NCI-H82 (cell line): Measurements from ENCODE around the gene ZNF764.
"Not testable (repeated sequence)": the region's sequence is repeated elsewhere in the genome, so short reads cannot be mapped to it uniquely, and the experiment has no call there.

ENCODE experiments used
- DNase-seq: peaks from one replicate; lab custom pipeline; 2025; lab: John Stamatoyannopoulos, UW

ZNF764 gene

DNA sequence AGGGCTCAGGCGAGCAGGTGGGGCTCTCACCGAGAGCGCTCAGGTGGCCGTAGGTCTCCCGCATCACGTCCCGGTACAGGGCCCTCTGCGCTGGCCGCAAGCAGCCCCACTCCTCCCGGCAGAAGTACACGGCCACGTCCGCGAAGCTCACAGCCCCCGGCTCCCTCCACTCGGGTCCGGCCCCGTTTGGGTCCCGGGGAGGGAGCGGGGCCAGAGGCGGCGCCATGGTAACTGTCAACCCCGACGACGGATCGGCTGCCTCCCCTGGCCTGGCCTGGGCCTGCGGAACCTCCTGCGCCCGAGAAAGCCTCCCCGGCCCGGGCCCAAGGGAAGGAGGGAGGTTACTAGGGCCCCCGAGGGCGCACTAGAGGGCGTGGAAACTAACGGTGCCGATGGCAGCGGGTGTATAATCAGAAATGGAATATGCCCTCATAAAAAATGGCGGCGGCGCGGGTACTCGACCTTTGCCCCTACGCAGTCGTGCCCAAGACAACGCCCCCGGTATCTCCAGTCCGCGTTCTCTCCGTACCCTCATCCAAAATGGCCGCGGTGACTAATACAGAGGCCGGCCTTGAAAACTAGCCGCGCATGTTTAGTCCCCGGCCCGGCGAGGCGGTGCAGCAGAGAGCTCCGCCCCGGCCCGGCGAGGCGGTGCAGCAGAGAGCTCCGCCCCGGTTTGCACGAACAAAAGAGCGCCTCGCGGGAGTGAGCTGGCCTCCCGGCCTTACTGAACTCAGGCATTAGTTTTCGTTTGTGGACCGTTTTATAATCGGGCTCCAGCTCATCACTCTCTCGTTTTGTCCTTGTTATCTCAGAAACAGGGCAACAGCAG is at the start of gene ZNF764:
TSS of gene ZNF764 (minus strand) at position 418 of the 832 bp plus-strand sequence. CDS start at position 226, 192 bp downstream.
- peak; percentile 98 for DNase-seq

DNA sequence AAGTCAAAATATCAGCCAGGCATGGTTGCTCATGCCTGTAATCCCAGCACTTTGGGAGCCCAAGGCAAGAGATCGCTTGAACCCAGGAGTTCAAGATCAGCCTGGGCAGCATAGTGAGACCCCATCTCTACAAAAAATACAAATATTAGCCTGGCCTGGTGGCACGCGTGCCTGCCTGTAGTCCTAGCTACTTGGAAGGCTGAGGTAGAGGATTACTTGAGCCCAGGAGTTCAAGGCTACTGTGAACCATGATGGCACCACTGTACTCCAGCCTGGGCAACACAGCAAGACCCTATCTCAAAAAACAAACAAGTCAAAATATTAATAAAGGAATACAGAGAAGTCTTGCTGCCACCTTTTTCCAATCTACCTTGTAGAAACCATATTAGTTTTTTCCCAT is 47.8 kb upstream of the ZNF764 start:
- no peak for DNase-seq

- DNase-seq: no peak
Measured at GRCh38 chr16:30605158-30605557, 47.0 kb upstream of the ZNF764 start.

GRCh38 chr16:30604316-30604947 is 46.3 kb upstream of the ZNF764 start:
- no peak for DNase-seq

- no peak for DNase-seq
Measured at GRCh38 chr16:30603945-30604315, 45.8 kb upstream of the ZNF764 start.

DNA sequence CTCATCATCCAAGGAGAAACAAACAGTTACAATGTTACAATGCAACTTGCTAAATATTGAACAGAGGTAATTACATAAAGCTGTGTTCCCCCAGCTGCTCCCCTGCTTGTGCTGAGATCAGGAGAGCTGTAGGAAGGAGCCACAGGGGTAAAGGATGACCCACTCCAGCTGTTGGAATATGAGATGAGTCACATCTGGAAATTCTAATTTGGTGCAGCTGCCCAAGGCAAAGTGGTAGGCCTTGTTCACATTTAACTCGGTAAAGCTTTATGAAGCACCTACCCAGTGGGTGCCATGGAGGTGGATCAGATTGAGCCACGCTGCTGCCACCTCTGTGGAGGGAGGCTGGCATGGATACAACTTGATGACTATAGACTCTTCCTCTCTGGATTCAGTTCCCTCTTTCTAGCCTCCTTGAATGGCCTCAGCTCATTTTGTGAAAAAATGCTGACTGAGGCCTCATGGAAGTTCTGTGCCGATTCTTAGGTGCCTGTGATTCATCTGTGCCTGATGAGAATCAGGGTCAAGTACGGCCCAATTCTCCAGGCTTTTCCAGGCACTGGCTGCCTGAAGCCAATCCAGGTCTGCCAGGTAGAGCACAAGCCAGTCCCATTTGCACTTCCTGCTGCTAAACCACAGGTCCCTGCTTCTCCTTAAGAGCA is 44.6 kb upstream of the ZNF764 start:
- no peak for DNase-seq

GRCh38 chr16:30601966-30602365 is 43.8 kb upstream of the ZNF764 start:
- DNase-seq: no peak

GRCh38 chr16:30600929-30601328 is 42.8 kb upstream of the ZNF764 start:
- no peak for DNase-seq

DNA sequence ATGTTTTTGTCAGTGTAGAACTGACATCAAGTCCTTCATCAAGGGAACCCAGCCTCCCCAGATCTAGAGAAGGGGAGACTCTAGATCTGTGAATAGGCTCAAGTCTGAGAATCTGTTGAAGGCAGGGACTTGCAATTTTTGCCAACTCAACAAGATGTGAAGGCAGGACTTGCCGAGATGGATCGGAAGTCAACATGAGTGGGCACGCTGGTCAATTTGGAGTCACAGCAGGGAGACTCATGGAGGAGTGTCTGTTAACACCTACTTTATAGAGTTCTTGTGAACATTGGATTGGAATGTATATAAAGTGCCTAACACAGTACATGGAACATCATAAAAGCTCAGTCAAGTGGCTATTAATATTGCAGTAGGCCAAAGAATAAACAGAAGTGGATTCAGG is 42.0 kb upstream of the ZNF764 start:
- no peak for DNase-seq

DNA sequence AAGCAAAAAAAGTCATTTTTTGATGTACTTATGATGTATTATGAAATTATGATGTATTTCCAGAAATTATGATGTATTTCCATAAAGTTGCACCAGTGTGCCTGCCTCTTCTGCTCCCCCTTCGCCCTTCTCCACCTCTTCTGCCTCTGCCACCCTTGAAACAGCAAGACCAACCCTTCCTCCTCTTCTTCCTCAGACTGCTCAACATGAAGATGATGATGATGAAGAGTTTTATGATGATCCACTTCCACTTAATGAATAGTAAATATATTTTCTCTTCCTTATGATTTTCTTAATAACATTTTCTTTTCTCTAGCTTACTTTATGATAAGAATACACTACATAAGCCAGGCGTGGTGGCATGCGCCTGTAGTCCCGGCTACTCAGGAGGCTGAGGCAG is 34.7 kb upstream of the ZNF764 start:
- DNase-seq: no peak

GRCh38 chr16:30590869-30591268 is 32.7 kb upstream of the ZNF764 start:
- not testable (repeated sequence) for DNase-seq

- not testable (repeated sequence) for DNase-seq
Measured at GRCh38 chr16:30589582-30589981, 31.4 kb upstream of the ZNF764 start.

GRCh38 chr16:30588651-30589050 is 30.5 kb upstream of the ZNF764 start:
- DNase-seq: no peak

DNA sequence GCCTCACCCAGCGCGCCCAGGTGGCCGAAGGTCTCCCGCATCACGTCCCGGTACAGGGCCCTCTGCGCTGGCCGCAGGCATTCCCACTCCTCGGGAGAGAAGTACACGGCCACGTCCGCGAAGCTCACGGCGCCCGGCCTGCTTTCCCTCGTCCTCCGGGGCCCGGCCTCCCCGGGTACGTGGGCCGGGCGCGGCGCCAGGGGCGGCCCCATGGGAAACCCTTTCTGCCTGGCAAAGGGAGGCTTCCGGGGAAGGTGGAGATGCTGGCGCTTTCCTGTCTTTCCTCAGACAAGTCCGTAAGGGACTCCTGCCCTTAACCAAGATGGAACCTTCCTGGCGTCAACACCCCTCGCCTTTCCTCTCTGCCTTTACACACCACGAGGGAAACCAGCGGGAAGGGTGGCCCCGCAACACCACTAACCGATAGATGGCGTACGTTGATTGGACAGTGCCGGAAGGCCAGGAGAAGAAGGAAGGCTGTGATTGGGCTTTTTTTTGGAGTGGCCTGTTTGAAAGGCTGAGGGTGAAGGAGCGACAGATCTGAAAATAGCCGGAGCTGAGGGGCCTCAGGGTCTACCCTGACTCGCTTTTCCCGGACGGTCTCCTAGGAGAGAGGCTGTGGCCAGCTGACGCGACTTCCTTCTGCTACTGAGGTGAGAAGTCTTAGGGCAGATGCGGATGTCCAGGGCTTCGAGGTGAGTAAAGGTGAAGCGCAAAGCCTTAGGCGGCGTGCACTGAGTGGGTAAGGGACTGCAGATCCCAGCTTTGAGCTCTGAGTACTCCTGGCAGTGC is 27.4 kb upstream of the ZNF764 start, which contains the start of gene ZNF785:
TSS of gene ZNF785 (minus strand) at position 298 of the 792 bp plus-strand sequence. CDS start at position 212, 86 bp downstream.
- DNase-seq: peak; percentile 99

- peak; percentile 60 for DNase-seq
Measured at GRCh38 chr16:30585022-30585399, 26.8 kb upstream of the ZNF764 start.

- no peak for DNase-seq
Measured at GRCh38 chr16:30582611-30583340, 24.6 kb upstream of the ZNF764 start.

GRCh38 chr16:30581457-30581856 is 23.3 kb upstream of the ZNF764 start:
- no peak for DNase-seq

GRCh38 chr16:30574678-30575077 is 16.5 kb upstream of the ZNF764 start:
- no peak for DNase-seq

DNA sequence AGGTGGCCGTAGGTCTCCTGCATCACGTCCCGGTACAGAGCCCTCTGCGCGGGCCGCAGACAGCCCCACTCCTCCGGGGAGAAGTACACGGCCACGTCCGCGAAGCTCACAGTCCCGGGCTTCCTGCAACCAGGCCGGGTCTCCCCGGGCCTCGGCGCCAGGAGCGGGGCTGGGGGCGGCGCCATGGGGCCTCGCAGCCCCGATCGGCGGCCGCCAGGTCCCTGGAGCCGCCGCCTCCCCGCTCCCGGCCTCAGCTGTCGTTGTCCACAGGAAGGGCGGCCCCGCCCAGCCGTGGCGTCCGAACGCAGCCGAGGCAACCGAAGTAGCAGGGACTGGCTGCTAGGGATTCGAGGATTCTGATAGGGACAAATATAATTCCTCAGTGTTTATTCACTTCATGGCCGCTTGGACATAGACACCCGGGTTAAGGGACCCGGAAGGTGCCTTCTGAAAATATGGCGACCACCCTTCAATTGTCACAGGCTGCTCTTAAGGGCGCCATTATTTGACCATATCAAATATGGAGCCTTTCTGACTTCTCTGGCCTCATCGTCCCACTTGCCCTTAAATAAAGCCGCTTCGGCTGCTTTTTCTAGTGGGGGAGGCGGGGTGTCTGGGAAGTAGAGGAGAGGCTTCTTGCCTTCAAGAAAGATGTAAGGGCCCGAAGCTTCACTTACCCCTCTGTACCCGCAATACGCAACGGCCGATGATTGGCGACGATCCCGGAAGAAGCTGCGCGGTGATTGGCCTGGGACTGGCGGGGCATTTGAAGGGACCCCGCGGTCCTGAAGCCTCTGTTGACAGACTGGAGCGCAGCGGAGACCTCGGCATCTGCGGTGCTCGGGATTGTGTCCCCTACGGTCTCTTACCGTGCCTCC is 13.5 kb upstream of the ZNF764 start, which contains the start of gene ZNF688:
TSS of gene ZNF688 (minus strand) at position 270 of the 878 bp plus-strand sequence. CDS start at position 185, 85 bp downstream.
- DNase-seq: peak; percentile 97
